HCT116 (cell line): ENCODE data around the gene GMDS. TPM values are rescaled to one million over a fixed set of nuclear protein-coding genes. Genes with fewer than 3 reads are reported as not detected.

Experiments used
- ATAC-seq: fragments of 200-7000 bp; cut with Tn5 transposase; 2 replicates; pipeline ENCODE4 v1.9.1; 2020; ENCODE audit warnings: mild to moderate bottlenecking, moderate library complexity
- BruUV-seq: library from RNA; stranded (reverse); fragments of 400-500 nt; replicated peaks from 2 replicates; lab custom pipeline; 2021; lab: Mats Ljungman, UMichigan
- CTCF ChIA-PET: fragments of 300-600 bp; sonication (Branson Sonifier 250); formaldehyde crosslinking; loops from one replicate; lab custom pipeline; 2021; ENCODE audit warnings: antibody characterized with exemption; lab: Charles Lee
- POLR2A ChIA-PET: fragments of 300-600, 350-600 bp; sonication (Branson Sonifier 250); formaldehyde crosslinking; loops from one replicate; lab custom pipeline; 2021; ENCODE audit warnings: antibody characterized with exemption; lab: Charles Lee
- RAD21 ChIA-PET, 2 experiments: fragments of 300-600 bp; sonication (Branson Sonifier 250); formaldehyde crosslinking; loops; one replicate each; lab custom pipeline; 2023; ENCODE audit warnings: low total read pairs in 2 of 2; ENCODE audit not compliant: uncharacterized antibody in 2 of 2, unreplicated experiment in 2 of 2, low non-redundant PET in 1 of 2; lab: Charles Lee
- DNase-seq: peaks from one replicate; pipeline ENCODE4 v3.0.0-alpha.2; 2010; ENCODE audit warnings: low read depth, low spot score
- H2AFZ ChIP-seq: fragments of 200-600 bp; shearing (Covaris generic), sonication (generic); 2 replicates; pipeline ENCODE4 v1.6.1; 2017; ENCODE audit warnings: low read depth, mixed run types, mixed read lengths, antibody characterized with exemption, low read length; ENCODE audit not compliant: poor library complexity, severe bottlenecking
- H3K27ac ChIP-seq: 2 replicates; pipeline ENCODE4 v1.5.1; 2012; ENCODE audit warnings: low read depth, low read length
- H3K27me3 ChIP-seq: fragments of 200-600 bp; sonication (generic); 2 replicates; pipeline ENCODE4 v1.6.1; 2016; ENCODE audit warnings: mixed run types, low read length, mixed read lengths; ENCODE audit not compliant: insufficient read depth
- H3K36me3 ChIP-seq, 2 experiments: fragments of 200-500 bp in 1 of 2; fragments of 200-600 bp in 1 of 2; sonication (Bioruptor generic) in 1 of 2; sonication (generic) in 1 of 2; 2 replicates each; pipeline versions ENCODE4 v1.5.1 to v1.6.1; 2014 to 2016; ENCODE audit warnings: low read length in 2 of 2, inconsistent platforms in 1 of 2, mixed read lengths in 1 of 2, mixed run types in 1 of 2; ENCODE audit not compliant: insufficient read depth in 2 of 2, control insufficient read depth in 1 of 2
- H3K4me1 ChIP-seq, 2 experiments: fragments of 200-600 bp in 1 of 2; sonication (generic) in 1 of 2; 2 replicates each; pipeline versions ENCODE4 v1.5.1 to v1.6.1; 2012 to 2017; ENCODE audit warnings: low read length in 2 of 2, inconsistent platforms in 1 of 2, mild to moderate bottlenecking in 1 of 2, mixed read lengths in 1 of 2, mixed run types in 1 of 2, moderate library complexity in 1 of 2; ENCODE audit not compliant: insufficient read depth in 2 of 2, control insufficient read depth in 1 of 2
- H3K4me2 ChIP-seq: fragments of 200-600 bp; sonication (generic); 2 replicates; pipeline ENCODE4 v1.6.1; 2017; ENCODE audit warnings: mixed run types, low read length, mixed read lengths
- H3K4me3 ChIP-seq, 2 experiments: fragments of 200-600 bp in 1 of 2; sonication (generic) in 1 of 2; replicated peaks in 1 of 2; 2 replicates each; pipeline ENCODE4 v1.5.1; 2011 to 2016; ENCODE audit warnings: low read length in 2 of 2, control low read depth in 1 of 2, low read depth in 1 of 2, mild to moderate bottlenecking in 1 of 2, mixed read lengths in 1 of 2, mixed run types in 1 of 2
- H3K79me2 ChIP-seq: fragments of 200-600 bp; sonication (generic); 2 replicates; pipeline ENCODE4 v1.6.1; 2017; ENCODE audit warnings: mild to moderate bottlenecking, mixed run types, low read length, moderate library complexity, mixed read lengths; ENCODE audit not compliant: insufficient read depth
- H3K9ac ChIP-seq: fragments of 200-600 bp; sonication (generic); 2 replicates; pipeline ENCODE4 v1.6.1; 2016; ENCODE audit warnings: low read length, mixed read lengths
- H3K9me2 ChIP-seq: fragments of 200-600 bp; sonication (generic), shearing (Covaris generic); 2 replicates; pipeline ENCODE4 v1.6.1; 2017; ENCODE audit warnings: mixed run types, mild to moderate bottlenecking, moderate library complexity; ENCODE audit not compliant: insufficient read depth
- H3K9me3 ChIP-seq, 2 experiments: fragments of 200-500 bp in 1 of 2; fragments of 200-600 bp in 1 of 2; sonication (Bioruptor generic) in 1 of 2; sonication (generic) in 1 of 2; 2 replicates each; pipeline ENCODE4 v1.6.1; 2014 to 2017; ENCODE audit warnings: low read length in 2 of 2, mixed read lengths in 2 of 2, inconsistent platforms in 1 of 2, low read depth in 1 of 2, mild to moderate bottlenecking in 1 of 2, mixed run types in 1 of 2, moderate library complexity in 1 of 2; ENCODE audit not compliant: control insufficient read depth in 1 of 2, insufficient read depth in 1 of 2
- H4K20me1 ChIP-seq: fragments of 200-600 bp; sonication (generic), shearing (Covaris generic); 2 replicates; pipeline ENCODE4 v1.6.1; 2017; ENCODE audit warnings: mixed run types, mild to moderate bottlenecking, moderate library complexity; ENCODE audit not compliant: insufficient read depth
- CBX3 ChIP-seq: IDR thresholded peaks from 2 replicates; pipeline ENCODE4 v1.6.1; 2012; ENCODE audit warnings: low read depth
- CEBPB ChIP-seq: IDR thresholded peaks from 2 replicates; pipeline ENCODE4 v1.6.1; 2012; ENCODE audit warnings: low read depth
- ELF1 ChIP-seq: IDR thresholded peaks from 2 replicates; pipeline ENCODE4 v1.6.1; 2012; ENCODE audit warnings: low read depth, borderline replicate concordance
- EZH2 ChIP-seq: fragments of 200-600 bp; sonication (generic); IDR thresholded peaks from 2 replicates; pipeline ENCODE4 v1.6.1; 2017; ENCODE audit warnings: antibody characterized with exemption, mixed run types
- FOSL1 ChIP-seq: IDR thresholded peaks from 2 replicates; pipeline ENCODE4 v1.6.1; 2012; ENCODE audit warnings: low read depth
- JUND ChIP-seq: IDR thresholded peaks from 2 replicates; pipeline ENCODE4 v1.6.1; 2012
- RAD21 ChIP-seq: IDR thresholded peaks from 2 replicates; pipeline ENCODE4 v1.6.1; 2012; ENCODE audit warnings: low read depth, mild to moderate bottlenecking
- SIN3A ChIP-seq: IDR thresholded peaks from 2 replicates; pipeline ENCODE4 v1.6.1; 2012; ENCODE audit warnings: low read depth
- SP1 ChIP-seq: IDR thresholded peaks from 2 replicates; pipeline ENCODE4 v1.6.1; 2012; ENCODE audit warnings: low read depth
- SRF ChIP-seq: IDR thresholded peaks from 2 replicates; pipeline ENCODE4 v1.6.1; 2012; ENCODE audit warnings: low read depth
- TCF7L2 ChIP-seq: IDR thresholded peaks from 2 replicates; pipeline ENCODE4 v1.7.0; 2011; ENCODE audit warnings: borderline replicate concordance, inconsistent platforms; ENCODE audit not compliant: insufficient read depth, insufficient read length; ENCODE audit errors: extremely low read depth
- YY1 ChIP-seq: IDR thresholded peaks from 2 replicates; pipeline ENCODE4 v1.6.1; 2011; ENCODE audit warnings: low read length, low read depth, moderate library complexity, mild to moderate bottlenecking; ENCODE audit not compliant: insufficient replicate concordance; ENCODE audit errors: extremely low read depth
- intact Hi-C: fragments of 100-400 bp; cut with micrococcal nuclease; formaldehyde crosslinking; loops from 2 replicates; pipeline ENCODE4 v1.10.0; 2022
- total RNA-seq: library from RNA; stranded (reverse); gene quantifications from one replicate; pipeline ENCODE4 v1.2.1, GENCODE V29; 2021; ENCODE audit not compliant: unreplicated experiment
- TF ChIP-seq, protein P1 (sequence below): IDR thresholded peaks from 2 replicates; pipeline ENCODE4 v1.6.1; 2012; ENCODE audit warnings: low read depth
- TF ChIP-seq, protein P2 (sequence below), 3 experiments: fragments of 200-600 bp in 1 of 3; sonication (generic) in 1 of 3; IDR thresholded peaks in 2 of 3; conservative IDR thresholded peaks in 1 of 3; 2 replicates each; pipeline ENCODE4 v1.5.1; 2012 to 2017; ENCODE audit warnings: low read depth in 2 of 3, low read length in 2 of 3, antibody characterized with exemption in 1 of 3, borderline replicate concordance in 1 of 3, control low read depth in 1 of 3, mild to moderate bottlenecking in 1 of 3, mixed read lengths in 1 of 3, mixed run types in 1 of 3, moderate library complexity in 1 of 3; ENCODE audit not compliant: insufficient read depth in 1 of 3

GMDS gene
- total RNA-seq, 1 experiment from 2014 or later: 34.4 TPM

DNA sequence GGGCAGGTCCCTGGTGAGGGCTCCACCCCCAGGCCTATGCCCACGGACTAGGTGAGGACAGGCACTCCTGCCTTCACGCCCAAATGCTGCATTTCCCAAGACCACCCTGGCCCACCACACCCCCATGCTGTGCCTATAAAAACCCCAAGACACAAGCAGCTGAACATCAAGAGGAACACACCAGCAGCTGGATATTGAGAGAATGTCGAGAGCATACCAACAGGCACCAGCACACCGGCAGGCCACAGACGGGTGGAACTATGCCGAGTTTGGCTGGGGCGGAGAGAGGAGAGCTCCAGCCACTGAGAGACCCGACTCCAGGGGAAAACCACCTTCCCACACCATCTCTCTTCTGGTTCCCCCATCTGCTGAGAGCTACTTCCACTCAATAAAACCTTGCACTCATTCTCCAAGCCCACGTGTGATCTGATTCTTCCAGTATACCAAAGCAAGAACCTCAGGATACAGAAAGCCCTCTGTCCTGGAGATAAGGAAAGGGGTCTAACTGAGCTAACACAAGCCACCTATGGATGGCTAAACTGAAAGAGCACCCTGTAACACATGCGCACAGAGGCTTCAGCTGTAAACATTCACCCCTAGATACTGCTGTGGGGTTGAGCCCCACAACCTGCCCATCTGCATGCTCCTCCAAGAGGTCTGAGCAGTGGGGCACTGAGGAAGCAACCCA lies 319.5 kb downstream of the GMDS start:
- H3K9me2 ChIP-seq: no peaks in the 10 kb centered on the region
- H3K9me3 ChIP-seq: no peaks in the 10 kb centered on the region
- no peak overlapping the region for H3K9ac ChIP-seq
- DNase-seq (no peak), ATAC-seq (no peak)
- H3K27ac ChIP-seq: no peak overlapping the region
- no peaks in the 10 kb centered on the region for H3K36me3 ChIP-seq
- RAD21 ChIA-PET: no interaction called here
- no TSS peak for BruUV-seq
- no peaks in the 10 kb centered on the region for H3K27me3 ChIP-seq
- H3K4me3 ChIP-seq: no peak overlapping the region
- intact Hi-C loops: no loop called here
- CTCF ChIA-PET: no interaction called here
- no peak overlapping the region for H3K4me2 ChIP-seq
- H3K79me2 ChIP-seq: no peaks in the 10 kb centered on the region
- H3K4me1 ChIP-seq: no peaks in the 10 kb centered on the region
- TF ChIP-seq JUND: no peak
- H4K20me1 ChIP-seq: no peaks in the 10 kb centered on the region
- no peak overlapping the region for H2AFZ ChIP-seq
- POLR2A ChIA-PET: no interaction called here

DNA sequence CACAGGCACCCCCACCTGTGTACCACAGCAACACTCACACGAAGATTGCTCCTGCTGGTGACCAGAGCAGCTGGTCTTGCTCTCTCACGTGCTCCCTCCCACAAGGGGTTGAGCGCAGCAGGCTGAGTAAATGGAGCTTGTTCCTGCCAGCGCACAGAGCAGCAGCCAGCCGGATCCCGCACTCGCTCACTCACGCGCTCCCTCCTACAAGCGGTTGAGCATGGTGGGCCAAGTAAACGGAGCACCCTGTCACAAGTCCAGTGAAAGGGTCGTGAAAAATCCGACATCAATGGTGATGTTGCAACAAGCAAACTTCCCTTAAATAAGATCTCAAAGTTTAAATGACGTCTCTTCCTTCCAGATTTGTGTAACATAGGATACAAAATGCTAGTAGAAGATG lies 322.0 kb downstream of the GMDS start:
- H3K9ac ChIP-seq: no peak overlapping the region
- H3K4me2 ChIP-seq: no peak overlapping the region
- no peaks in the 10 kb centered on the region for H3K4me1 ChIP-seq
- H4K20me1 ChIP-seq: no peaks in the 10 kb centered on the region
- no peak for ATAC-seq
- H3K4me3 ChIP-seq: no peak overlapping the region
- H3K27ac ChIP-seq: no peak overlapping the region
- BruUV-seq: no TSS peak
- POLR2A ChIA-PET: no interaction called here
- RAD21 ChIA-PET: no interaction called here
- H3K9me2 ChIP-seq: no peaks in the 10 kb centered on the region
- intact Hi-C loops: no loop called here
- no peaks in the 10 kb centered on the region for H3K9me3 ChIP-seq
- no peak overlapping the region for H2AFZ ChIP-seq
- no peaks in the 10 kb centered on the region for H3K36me3 ChIP-seq
- no peak for DNase-seq
- H3K79me2 ChIP-seq: no peaks in the 10 kb centered on the region
- H3K27me3 ChIP-seq: no peaks in the 10 kb centered on the region
- CTCF ChIA-PET: no interaction called here
- TF ChIP-seq CBX3 (no peak), FOSL1 (no peak), SRF (no peak), YY1 (no peak), CEBPB (no peak), SIN3A (no peak), ELF1 (no peak), TCF7L2 (no peak), EZH2 (no peak), RAD21 (no peak), SP1 (no peak)
- TF ChIP-seq, protein P1, sequence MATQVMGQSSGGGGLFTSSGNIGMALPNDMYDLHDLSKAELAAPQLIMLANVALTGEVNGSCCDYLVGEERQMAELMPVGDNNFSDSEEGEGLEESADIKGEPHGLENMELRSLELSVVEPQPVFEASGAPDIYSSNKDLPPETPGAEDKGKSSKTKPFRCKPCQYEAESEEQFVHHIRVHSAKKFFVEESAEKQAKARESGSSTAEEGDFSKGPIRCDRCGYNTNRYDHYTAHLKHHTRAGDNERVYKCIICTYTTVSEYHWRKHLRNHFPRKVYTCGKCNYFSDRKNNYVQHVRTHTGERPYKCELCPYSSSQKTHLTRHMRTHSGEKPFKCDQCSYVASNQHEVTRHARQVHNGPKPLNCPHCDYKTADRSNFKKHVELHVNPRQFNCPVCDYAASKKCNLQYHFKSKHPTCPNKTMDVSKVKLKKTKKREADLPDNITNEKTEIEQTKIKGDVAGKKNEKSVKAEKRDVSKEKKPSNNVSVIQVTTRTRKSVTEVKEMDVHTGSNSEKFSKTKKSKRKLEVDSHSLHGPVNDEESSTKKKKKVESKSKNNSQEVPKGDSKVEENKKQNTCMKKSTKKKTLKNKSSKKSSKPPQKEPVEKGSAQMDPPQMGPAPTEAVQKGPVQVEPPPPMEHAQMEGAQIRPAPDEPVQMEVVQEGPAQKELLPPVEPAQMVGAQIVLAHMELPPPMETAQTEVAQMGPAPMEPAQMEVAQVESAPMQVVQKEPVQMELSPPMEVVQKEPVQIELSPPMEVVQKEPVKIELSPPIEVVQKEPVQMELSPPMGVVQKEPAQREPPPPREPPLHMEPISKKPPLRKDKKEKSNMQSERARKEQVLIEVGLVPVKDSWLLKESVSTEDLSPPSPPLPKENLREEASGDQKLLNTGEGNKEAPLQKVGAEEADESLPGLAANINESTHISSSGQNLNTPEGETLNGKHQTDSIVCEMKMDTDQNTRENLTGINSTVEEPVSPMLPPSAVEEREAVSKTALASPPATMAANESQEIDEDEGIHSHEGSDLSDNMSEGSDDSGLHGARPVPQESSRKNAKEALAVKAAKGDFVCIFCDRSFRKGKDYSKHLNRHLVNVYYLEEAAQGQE: no peak
- TF ChIP-seq, protein P2, sequence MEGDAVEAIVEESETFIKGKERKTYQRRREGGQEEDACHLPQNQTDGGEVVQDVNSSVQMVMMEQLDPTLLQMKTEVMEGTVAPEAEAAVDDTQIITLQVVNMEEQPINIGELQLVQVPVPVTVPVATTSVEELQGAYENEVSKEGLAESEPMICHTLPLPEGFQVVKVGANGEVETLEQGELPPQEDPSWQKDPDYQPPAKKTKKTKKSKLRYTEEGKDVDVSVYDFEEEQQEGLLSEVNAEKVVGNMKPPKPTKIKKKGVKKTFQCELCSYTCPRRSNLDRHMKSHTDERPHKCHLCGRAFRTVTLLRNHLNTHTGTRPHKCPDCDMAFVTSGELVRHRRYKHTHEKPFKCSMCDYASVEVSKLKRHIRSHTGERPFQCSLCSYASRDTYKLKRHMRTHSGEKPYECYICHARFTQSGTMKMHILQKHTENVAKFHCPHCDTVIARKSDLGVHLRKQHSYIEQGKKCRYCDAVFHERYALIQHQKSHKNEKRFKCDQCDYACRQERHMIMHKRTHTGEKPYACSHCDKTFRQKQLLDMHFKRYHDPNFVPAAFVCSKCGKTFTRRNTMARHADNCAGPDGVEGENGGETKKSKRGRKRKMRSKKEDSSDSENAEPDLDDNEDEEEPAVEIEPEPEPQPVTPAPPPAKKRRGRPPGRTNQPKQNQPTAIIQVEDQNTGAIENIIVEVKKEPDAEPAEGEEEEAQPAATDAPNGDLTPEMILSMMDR (IDR thresholded peaks at IDR 0.05 in 2 of 3, conservative IDR thresholded peaks at IDR 0.05 in 1 of 3; ENCODE audit: borderline replicate concordance in 1 of 3, insufficient read depth in 1 of 3, low read depth in 2 of 3, low read length in 2 of 3): no peak
